Stimulated activated CD8-positive, alpha-beta memory T cell treated with anti-CD3 and anti-CD28 coated beads, Interleukin-7, amount 100 ng/mL, for 1 hour (primary cell): ENCODE results near the gene UCN3.
A peak's percentile ranks its signal among the peaks of the same experiment; 100 is the strongest.

Source experiments
- DNase-seq, 2 donors: peaks; one replicate each; pipeline ENCODE4 v3.0.0-alpha.2; 2020; ENCODE audit warnings: low read depth in 2 of 2

UCN3 gene

GRCh38 chr10:5364890-5365338, at the start of gene UCN3:
TSS of gene UCN3 (plus strand) at chr10:5364966. CDS start at chr10:5373721, 8,755 bp downstream.
- DNase-seq: no peak

GRCh38 chr10:5317547-5318107, 47.1 kb upstream of the UCN3 start:
- peak; percentile 9 to 28 for DNase-seq

DNA sequence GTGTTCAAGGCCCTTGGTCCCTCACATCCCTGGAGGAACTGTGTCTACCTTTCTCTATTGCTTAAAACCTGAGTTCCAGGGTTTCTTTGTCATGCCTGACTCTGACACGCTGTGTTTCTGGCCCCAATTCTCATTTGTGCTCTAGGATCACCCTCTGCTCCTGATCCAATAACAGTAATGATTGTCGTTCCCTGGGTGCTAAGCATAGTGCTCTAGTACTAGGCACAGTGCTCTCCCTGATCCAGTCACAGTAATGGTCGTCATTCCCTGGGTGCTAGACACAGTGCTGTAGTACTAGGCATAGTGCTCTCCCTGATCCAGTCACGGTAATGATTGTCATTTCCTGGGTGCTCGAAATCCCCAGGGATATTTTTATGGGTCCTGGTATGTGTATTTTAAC, 46.6 kb upstream of the UCN3 start:
- no peak for DNase-seq

DNA sequence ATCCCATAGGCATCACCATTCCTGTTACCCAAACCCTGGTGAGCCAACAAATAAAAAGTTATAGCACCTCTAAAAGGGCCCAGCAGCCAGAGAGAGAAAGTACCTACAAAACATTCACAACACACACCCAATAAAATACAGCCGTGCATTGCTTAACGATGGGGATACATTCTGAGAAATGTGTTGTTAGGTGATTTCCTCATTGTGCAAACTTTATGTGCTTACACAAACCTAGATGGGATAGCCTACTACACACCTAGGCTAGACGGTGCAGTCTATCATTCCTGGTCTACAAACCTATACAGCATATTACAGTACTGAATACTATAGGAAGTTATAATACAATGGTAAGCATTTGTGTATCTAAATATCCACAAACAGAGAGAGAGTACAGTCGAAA, 44.9 kb upstream of the UCN3 start:
- no peak for DNase-seq

DNA sequence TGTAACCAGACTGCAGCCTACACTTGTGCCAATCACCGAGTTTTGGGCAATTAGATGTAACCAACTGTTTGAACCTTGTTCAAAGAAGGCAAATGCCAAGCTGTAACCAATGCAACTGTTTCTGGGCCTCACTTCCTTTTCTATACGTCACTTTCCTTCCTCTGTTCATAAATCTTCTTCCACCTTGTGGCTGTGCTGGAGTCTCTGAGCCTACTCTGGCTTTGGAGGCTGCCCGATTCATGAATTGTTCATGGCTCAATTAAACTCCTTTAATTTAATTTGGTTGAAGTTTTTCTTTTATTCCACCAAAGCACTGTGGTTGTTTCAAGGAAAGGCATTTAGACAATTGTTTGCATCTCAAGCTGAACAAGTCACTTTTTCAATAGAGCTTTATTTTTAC, 43.5 kb upstream of the UCN3 start:
- no peak for DNase-seq

GRCh38 chr10:5323446-5323845, 41.3 kb upstream of the UCN3 start:
- no peak for DNase-seq

DNA sequence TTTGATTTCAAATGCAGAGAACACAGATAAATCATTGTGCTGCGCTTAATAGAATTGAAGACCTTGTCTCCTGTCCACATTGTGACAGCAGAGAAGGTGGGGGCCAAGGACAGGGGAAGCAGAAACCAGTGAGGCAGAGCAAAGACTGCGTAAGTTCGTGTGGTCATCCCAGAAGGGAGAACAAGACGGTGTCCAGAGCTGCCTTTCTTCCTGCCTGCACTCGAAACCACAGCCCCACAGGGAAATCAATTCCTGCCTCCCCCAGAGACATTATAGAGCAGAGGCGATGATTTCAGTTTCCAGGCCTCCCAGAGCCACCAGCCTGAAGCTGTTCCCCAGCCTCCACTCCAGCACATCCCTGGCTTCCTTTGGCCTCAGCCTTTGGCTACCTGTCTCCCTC, 39.7 kb upstream of the UCN3 start:
- DNase-seq: no peak

- no peak for DNase-seq
Measured at GRCh38 chr10:5334196-5334880, 30.4 kb upstream of the UCN3 start.

DNA sequence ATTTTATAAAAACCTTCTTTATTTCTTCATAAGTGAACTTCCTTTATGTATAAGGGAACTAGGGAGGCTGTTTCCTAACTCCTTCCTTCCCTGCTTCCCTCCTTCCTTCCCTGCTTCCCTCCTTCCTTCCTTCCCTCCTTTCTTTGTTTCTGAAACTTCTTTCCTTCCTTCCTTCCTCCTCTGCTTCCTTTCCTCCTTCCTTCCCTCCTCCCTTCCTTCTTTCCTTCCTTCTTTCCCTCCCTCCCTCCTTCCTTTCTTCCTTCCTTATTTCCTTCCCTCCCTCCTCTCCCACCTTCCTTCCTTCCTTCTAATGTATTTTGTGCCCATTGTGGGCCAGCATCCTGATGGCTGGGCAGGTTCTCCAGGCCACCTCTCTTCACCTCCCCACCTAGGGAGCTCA, 26.8 kb upstream of the UCN3 start:
- no peak for DNase-seq

GRCh38 chr10:5343092-5343491, 21.7 kb upstream of the UCN3 start:
- DNase-seq: no peak

- DNase-seq: no peak
Measured at GRCh38 chr10:5343561-5343960, 21.2 kb upstream of the UCN3 start.

DNA sequence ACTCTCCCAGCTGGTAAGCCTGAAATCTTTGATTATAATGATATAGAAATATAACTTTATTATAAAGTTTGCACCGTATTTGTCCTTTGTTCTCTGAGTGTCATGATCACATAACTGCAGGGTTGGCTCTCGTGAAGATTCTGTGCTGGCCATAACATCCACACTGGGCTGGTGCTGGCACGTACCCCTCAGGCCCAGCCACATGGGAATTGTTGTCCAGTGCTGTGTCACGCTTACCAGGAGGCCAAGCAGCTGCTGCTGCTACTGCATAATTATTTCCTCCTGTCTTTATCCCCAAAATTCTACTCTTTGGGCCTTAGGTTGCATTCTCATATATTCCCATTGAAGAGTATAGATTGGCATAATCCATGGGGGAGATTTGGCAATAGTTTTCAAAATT, 20.8 kb upstream of the UCN3 start:
- no peak for DNase-seq

GRCh38 chr10:5344746-5345145, 20.0 kb upstream of the UCN3 start:
- DNase-seq: no peak

DNA sequence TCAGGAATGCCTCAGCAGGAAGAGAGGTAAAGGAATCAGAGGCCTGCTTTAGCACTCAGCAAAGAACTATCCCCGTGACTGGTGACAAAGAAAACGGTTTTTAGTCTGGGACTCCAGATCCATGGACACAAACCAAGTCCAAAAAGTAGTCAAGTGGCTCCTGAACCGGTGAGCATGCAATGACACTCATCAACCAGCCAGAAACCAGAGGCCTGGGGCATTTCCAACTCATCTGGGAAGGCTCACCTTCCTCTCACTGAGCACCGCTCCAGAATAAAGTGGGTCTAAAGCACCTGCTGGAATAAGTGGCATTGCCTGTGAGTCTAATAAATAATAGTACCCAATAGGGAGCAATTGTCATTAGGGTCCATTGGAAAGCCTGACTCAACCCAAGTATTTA, 17.9 kb upstream of the UCN3 start:
- DNase-seq: no peak

DNA sequence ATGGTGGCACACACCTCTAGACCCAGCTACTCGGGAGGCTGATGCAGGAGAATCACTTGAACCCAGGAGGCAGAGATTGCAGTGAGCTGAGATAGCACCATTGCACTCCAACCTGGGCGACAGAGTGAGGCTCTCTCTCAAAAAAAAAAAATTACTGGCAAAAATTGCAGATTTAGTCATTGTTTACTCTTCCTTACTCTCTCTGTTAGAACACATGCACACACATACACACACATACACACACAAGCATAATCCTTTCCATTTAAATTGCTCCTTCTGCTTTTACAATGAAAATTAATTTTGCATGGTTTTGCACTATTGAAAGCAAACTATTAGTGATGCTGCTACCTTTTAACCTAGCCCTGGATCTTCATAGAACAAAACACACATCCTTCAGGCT, 15.4 kb upstream of the UCN3 start:
- DNase-seq: no peak

DNA sequence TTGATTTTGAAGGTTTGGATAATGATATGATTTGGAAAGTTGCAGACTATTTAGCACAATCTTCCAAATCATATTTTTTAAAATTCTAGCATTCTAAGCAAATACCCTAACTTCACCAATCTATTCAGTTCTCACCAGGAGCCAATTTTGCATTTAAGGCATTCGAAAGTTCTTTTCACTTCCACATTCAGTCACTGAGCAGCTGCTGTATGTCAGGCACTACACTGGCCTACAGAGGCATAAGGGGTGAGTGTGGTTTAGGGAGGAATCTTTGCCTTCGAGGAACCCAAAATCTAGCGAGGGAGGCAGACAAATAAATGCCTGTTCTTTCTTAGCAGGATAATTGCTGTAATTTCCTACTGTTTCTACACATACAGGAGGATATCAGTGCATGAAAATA, 10.7 kb upstream of the UCN3 start:
- no peak for DNase-seq

DNA sequence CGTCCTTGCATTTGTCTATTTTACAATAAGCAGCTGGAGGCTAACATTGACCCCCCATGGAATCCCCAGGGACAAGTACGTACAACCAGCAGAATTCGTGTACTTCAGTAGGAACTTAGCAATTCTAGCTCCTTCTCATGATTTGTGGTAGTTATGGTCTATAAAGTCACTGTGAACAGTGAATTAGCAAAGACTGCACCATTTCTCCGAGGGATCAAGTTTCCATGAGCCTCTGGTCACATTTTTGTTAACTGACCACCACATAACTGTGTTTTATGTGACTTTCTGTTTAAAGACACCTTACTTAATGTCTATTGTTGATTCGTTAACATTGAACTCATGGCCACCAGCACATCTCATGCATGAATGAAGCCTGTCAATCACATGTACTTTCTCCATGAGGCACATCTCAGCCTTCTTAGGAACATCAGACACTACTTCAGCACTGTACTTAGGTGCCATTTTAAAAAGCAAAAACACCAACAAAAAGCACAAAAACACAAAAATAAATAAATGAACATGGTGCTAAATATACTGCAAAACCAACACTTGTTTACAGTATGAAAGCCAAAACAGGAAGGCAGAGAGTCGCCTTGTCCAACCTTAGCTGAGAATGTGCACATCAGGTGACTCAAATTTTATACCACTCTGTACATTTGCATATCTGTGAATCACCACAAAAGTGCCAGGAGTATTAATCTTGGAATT, 9.0 kb upstream of the UCN3 start:
- no peak for DNase-seq

- DNase-seq: no peak
Measured at GRCh38 chr10:5356302-5356763, 8.4 kb upstream of the UCN3 start.

DNA sequence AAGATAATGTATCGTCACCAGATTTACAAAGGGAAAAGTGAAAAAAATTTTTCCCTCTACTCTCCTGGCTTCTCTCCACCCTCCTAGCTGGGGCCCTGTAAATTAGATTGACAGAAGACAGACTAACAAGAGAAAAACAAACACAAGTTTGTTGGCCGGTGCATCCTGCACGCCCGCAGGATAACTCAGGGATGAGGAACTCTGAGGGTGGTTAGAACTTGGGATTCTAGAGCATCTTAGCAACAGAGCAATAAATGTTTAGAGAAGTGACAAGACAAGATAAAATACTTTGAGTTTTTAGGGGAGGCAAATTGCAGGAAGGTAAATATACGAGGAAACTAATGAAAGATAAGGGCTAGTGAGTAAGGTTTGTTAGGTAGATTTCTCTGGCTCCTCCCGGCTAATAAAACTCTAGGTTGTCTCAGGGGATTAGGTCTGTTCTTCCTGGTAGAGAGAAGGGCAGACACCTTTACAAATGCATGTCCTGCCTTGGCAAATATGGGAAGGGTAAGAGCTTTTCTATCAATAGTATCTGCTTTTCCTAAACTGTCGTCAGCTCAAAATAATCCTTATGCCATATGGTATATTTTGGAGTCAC, 4.3 kb upstream of the UCN3 start:
- DNase-seq: no peak

GRCh38 chr10:5361966-5362365, 2.8 kb upstream of the UCN3 start:
- DNase-seq: no peak

GRCh38 chr10:5362873-5363272, 1.9 kb upstream of the UCN3 start:
- no peak for DNase-seq

- no peak for DNase-seq
Measured at GRCh38 chr10:5364374-5364773, 392 bp upstream of the UCN3 start.

DNA sequence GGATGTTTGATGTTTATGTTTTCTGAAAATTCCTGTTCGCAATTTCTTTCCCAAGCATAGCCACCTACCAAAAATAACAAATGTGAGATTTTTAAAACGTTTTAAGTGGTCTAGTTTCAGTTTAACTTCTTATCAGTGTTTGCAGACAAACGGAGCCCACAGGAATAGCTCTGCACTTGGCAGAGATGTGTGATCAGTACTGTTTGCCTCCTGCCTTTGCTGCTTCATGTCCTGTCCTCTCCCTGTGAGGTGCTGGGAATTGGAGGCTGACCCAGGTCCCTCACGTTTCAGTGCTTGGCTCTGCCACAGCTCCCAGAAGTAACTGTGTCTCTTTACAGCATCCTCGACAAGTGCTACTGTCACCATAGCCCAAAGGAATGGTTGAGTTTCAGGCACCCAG, 1.2 kb downstream of the UCN3 start:
- DNase-seq: no peak
